Measurements from ENCODE around the gene ATXN1.

GRCh38 chr6:16321341-16321710 is 439.9 kb downstream of the ATXN1 start:
- TF ChIP-seq CTCF (optimal IDR thresholded peaks at IDR 0.05 in 1 of 3, IDR thresholded peaks at IDR 0.05 in 1 of 3, conservative IDR thresholded peaks at IDR 0.05 in 1 of 3; ENCODE audit: extremely low read depth in 1 of 3, insufficient read depth in 2 of 3, low read length in 3 of 3), result no peak
- TF ChIP-seq EZH2 (IDR thresholded peaks at IDR 0.05; ENCODE audit: low read length), result no peak

Measured in keratinocyte (primary cell).